ENCODE data around the gene CCDC9B.

The CCDC9B gene

GRCh38 chr15:40297356-40297755 lies 43.4 kb downstream of the CCDC9B start:
- no peak for TF ChIP-seq CTCF (IDR thresholded peaks at IDR 0.05)
- TF ChIP-seq ZFX (IDR thresholded peaks at IDR 0.05; ENCODE audit: borderline replicate concordance) = no peak
- no peak overlapping the region for H3K27ac ChIP-seq

GRCh38 chr15:40296561-40297230 lies 44.0 kb downstream of the CCDC9B start:
- H3K27ac ChIP-seq = no peak overlapping the region
- TF ChIP-seq ZFX (IDR thresholded peaks at IDR 0.05; ENCODE audit: borderline replicate concordance) (no peak), CTCF (IDR thresholded peaks at IDR 0.05) (no peak)

GRCh38 chr15:40295877-40296560 lies 44.7 kb downstream of the CCDC9B start:
- no peak for TF ChIP-seq ZFX (IDR thresholded peaks at IDR 0.05; ENCODE audit: borderline replicate concordance)
- TF ChIP-seq CTCF (IDR thresholded peaks at IDR 0.05) = no peak
- H3K27ac ChIP-seq = no peak overlapping the region

- TF ChIP-seq ZFX (IDR thresholded peaks at IDR 0.05; ENCODE audit: borderline replicate concordance) (no peak), CTCF (IDR thresholded peaks at IDR 0.05) (no peak)
- H3K27ac ChIP-seq = no peak overlapping the region
These were observed 45.4 kb downstream of the CCDC9B start for GRCh38 chr15:40295297-40295696.

- H3K27ac ChIP-seq = no peak overlapping the region
- TF ChIP-seq CTCF (IDR thresholded peaks at IDR 0.05) (no peak), ZFX (IDR thresholded peaks at IDR 0.05; ENCODE audit: borderline replicate concordance) (no peak)
These were observed 46.5 kb downstream of the CCDC9B start for GRCh38 chr15:40293905-40294895.

GRCh38 chr15:40293006-40293405 lies 47.7 kb downstream of the CCDC9B start:
- H3K27ac ChIP-seq = no peak overlapping the region
- TF ChIP-seq CTCF (IDR thresholded peaks at IDR 0.05) (no peak), ZFX (IDR thresholded peaks at IDR 0.05; ENCODE audit: borderline replicate concordance) (no peak)

Measured in 22Rv1 (cell line).